WTC11 (cell line): ENCODE data around the gene SIRT3. TPM values are rescaled to one million over a fixed set of nuclear protein-coding genes. Genes with fewer than 3 reads are reported as not detected.
A peak's percentile ranks its signal among the peaks of the same experiment; 100 is the strongest.

Source experiments
- ARID4B ChIP-seq: sonication (generic); formaldehyde crosslinking; IDR thresholded peaks from 2 replicates; pipeline ENCODE4 v1.8.0; 2023; ENCODE audit warnings: missing genetic modification reagents, mild to moderate bottlenecking, borderline replicate concordance
- ATF2 ChIP-seq: sonication (generic); formaldehyde crosslinking; IDR thresholded peaks from 2 replicates; pipeline ENCODE4 v1.8.1; 2022; ENCODE audit warnings: low read depth, missing genetic modification reagents, borderline replicate concordance
- CTCF ChIP-seq: fragments of 200-600 bp; IDR thresholded peaks from 2 replicates; pipeline ENCODE4 v1.8.0; 2022; ENCODE audit warnings: antibody characterized with exemption
- E2F1 ChIP-seq: sonication (generic); formaldehyde crosslinking; IDR thresholded peaks from 2 replicates; pipeline ENCODE4 v1.8.0; 2022; ENCODE audit warnings: mild to moderate bottlenecking, missing genetic modification reagents
- ERG ChIP-seq: fragments of 250-450 bp; sonication (Bioruptor Pico); IDR thresholded peaks from 2 replicates; pipeline ENCODE4 v1.8.0; 2021; ENCODE audit warnings: mild to moderate bottlenecking
- FOXP4 ChIP-seq: sonication (generic); formaldehyde crosslinking; IDR thresholded peaks from 2 replicates; pipeline ENCODE4 v1.8.0; 2022; ENCODE audit warnings: mild to moderate bottlenecking, missing genetic modification reagents
- GABPB1 ChIP-seq: sonication (generic); formaldehyde crosslinking; IDR thresholded peaks from 2 replicates; pipeline ENCODE4 v1.8.1; 2023; ENCODE audit warnings: mild to moderate bottlenecking, missing genetic modification reagents
- GRHL2 ChIP-seq: fragments of 250-450 bp; sonication (Bioruptor Pico); IDR thresholded peaks from 2 replicates; pipeline ENCODE4 v1.8.0; 2022; ENCODE audit warnings: mild to moderate bottlenecking, moderate library complexity; ENCODE audit not compliant: insufficient replicate concordance, severe bottlenecking
- GTF2I ChIP-seq: fragments of 250-450 bp; sonication (Bioruptor Pico); conservative IDR thresholded peaks from 2 replicates; pipeline ENCODE4 v1.4.0; 2021; ENCODE audit warnings: mild to moderate bottlenecking
- HMGXB4 ChIP-seq: sonication (generic); formaldehyde crosslinking; IDR thresholded peaks from 2 replicates; pipeline ENCODE4 v1.8.1; 2023; ENCODE audit warnings: mild to moderate bottlenecking, moderate library complexity, missing genetic modification reagents
- JUN ChIP-seq: sonication (generic); formaldehyde crosslinking; IDR thresholded peaks from 2 replicates; pipeline ENCODE4 v1.8.0; 2023; ENCODE audit warnings: mild to moderate bottlenecking, missing genetic modification reagents
- MAX ChIP-seq: sonication (generic); formaldehyde crosslinking; IDR thresholded peaks from 2 replicates; pipeline ENCODE4 v1.8.0; 2022; ENCODE audit warnings: mild to moderate bottlenecking, missing genetic modification reagents
- SMAD3 ChIP-seq: sonication (generic); formaldehyde crosslinking; IDR thresholded peaks from 2 replicates; pipeline ENCODE4 v1.8.0; 2022; ENCODE audit warnings: missing genetic modification reagents, mild to moderate bottlenecking, borderline replicate concordance
- SMAD4 ChIP-seq: sonication (generic); formaldehyde crosslinking; IDR thresholded peaks from 2 replicates; pipeline ENCODE4 v1.8.0; 2022; ENCODE audit warnings: mild to moderate bottlenecking, missing genetic modification reagents
- SP1 ChIP-seq: sonication (generic); formaldehyde crosslinking; conservative IDR thresholded peaks from 2 replicates; pipeline ENCODE4 v1.8.1; 2022; ENCODE audit warnings: missing genetic modification reagents
- USF2 ChIP-seq: sonication (generic); formaldehyde crosslinking; IDR thresholded peaks from 2 replicates; pipeline ENCODE4 v1.8.1; 2023; ENCODE audit warnings: mild to moderate bottlenecking, missing genetic modification reagents, moderate library complexity
- ZNF219 ChIP-seq: sonication (generic); formaldehyde crosslinking; IDR thresholded peaks from 2 replicates; pipeline ENCODE4 v1.8.0; 2023; ENCODE audit warnings: missing genetic modification reagents, mild to moderate bottlenecking, borderline replicate concordance
- ZNF232 ChIP-seq: sonication (generic); formaldehyde crosslinking; IDR thresholded peaks from 2 replicates; pipeline ENCODE4 v1.8.0; 2022; ENCODE audit warnings: mild to moderate bottlenecking, missing genetic modification reagents
- total RNA-seq: library from RNA; stranded (reverse); gene quantifications from 3 replicates; pipeline ENCODE4 v1.2.3, GENCODE V29; 2021

The SIRT3 gene
- total RNA-seq, 1 experiment from 2014 or later: 21.0 TPM

GRCh38 chr11:236774-237767, 929 bp upstream of the SIRT3 start, which contains the start of gene PSMD13 (continued):
- TF ChIP-seq HMGXB4 (CRISPR knock-in tag): no peak
- no peak for TF ChIP-seq SMAD3 (CRISPR knock-in tag)
- no peak for TF ChIP-seq CTCF
- TF ChIP-seq ATF2 (CRISPR knock-in tag): no peak
- no peak; the same call in 1 of the 2 replicates for TF ChIP-seq GABPB1 (CRISPR knock-in tag)
- TF ChIP-seq GRHL2 (CRISPR knock-in tag): no peak
- TF ChIP-seq JUN (CRISPR knock-in tag): no peak
- no peak for TF ChIP-seq SMAD4 (CRISPR knock-in tag)
- no peak for TF ChIP-seq E2F1 (CRISPR knock-in tag)
- TF ChIP-seq ZNF219 (CRISPR knock-in tag): no peak
- TF ChIP-seq FOXP4: peak; percentile 44; the same call in 1 of the 2 replicates
- peak; percentile 73; the same call in 1 of the 2 replicates for TF ChIP-seq ARID4B
- TF ChIP-seq SP1: peak; percentile 73; the same call in 1 of the 2 replicates
- peak; percentile 47; the same call in 1 of the 2 replicates for TF ChIP-seq MAX (CRISPR knock-in tag)
- TF ChIP-seq ZNF232 (CRISPR knock-in tag): no peak
- TF ChIP-seq GTF2I (CRISPR knock-in tag): no peak
- no peak for TF ChIP-seq ERG (CRISPR knock-in tag)
- TF ChIP-seq USF2 (CRISPR knock-in tag): no peak
